Measurements from ENCODE around the gene ZFAND5. TPM values are rescaled to one million over a fixed set of nuclear protein-coding genes. Genes with fewer than 3 reads are reported as not detected.

Gene ZFAND5
- polyA plus RNA-seq, 3 donors, result 199 to 702 (median 237) TPM

- TF ChIP-seq, protein P1, sequence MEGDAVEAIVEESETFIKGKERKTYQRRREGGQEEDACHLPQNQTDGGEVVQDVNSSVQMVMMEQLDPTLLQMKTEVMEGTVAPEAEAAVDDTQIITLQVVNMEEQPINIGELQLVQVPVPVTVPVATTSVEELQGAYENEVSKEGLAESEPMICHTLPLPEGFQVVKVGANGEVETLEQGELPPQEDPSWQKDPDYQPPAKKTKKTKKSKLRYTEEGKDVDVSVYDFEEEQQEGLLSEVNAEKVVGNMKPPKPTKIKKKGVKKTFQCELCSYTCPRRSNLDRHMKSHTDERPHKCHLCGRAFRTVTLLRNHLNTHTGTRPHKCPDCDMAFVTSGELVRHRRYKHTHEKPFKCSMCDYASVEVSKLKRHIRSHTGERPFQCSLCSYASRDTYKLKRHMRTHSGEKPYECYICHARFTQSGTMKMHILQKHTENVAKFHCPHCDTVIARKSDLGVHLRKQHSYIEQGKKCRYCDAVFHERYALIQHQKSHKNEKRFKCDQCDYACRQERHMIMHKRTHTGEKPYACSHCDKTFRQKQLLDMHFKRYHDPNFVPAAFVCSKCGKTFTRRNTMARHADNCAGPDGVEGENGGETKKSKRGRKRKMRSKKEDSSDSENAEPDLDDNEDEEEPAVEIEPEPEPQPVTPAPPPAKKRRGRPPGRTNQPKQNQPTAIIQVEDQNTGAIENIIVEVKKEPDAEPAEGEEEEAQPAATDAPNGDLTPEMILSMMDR (IDR thresholded peaks at IDR 0.05), result no peak
- Mint-ChIP-seq H3K27me3 (ENCODE audit: low read depth in 3 of 3) (no peaks in the 10 kb centered on the region), H3K36me3 (peaks cover 3 to 6% of the 10 kb centered on the region in 2 donors), H3K4me1 (peaks cover 70% of the 10 kb centered on the region), H3K27ac (peak overlapping the region; percentile 97 to 99 (median 97)), H3K4me3 (peak overlapping the region; percentile 73 to 91), H3K9me3 (peaks cover 0 to 1% (median 0%) of the 10 kb centered on the region in 7 donors)
- Histone ChIP-seq H3K36me3 (replicated peaks in 1 of 2; ENCODE audit: control insufficient read depth in 1 of 2, insufficient read depth in 2 of 2, low read length in 2 of 2) (no peaks in the 10 kb centered on the region), H3K27ac (ENCODE audit: low read depth in 1 of 2, low read length in 2 of 2) (peak overlapping the region; percentile 87 to 92), H3K9me3 (replicated peaks in 1 of 2; ENCODE audit: control insufficient read depth in 1 of 2, insufficient read depth in 1 of 2, low read length in 2 of 2) (no peaks in the 10 kb centered on the region), H3K4me1 (ENCODE audit: control insufficient read depth in 1 of 2, insufficient read depth in 2 of 2, low read length in 2 of 2) (peaks cover 60 to 73% of the 10 kb centered on the region in 2 donors), H3K4me3 (replicated peaks in 1 of 3; ENCODE audit: low read depth in 2 of 3, low read length in 3 of 3) (peak overlapping the region; percentile 56 to 99 (median 82)), H3K27me3 (ENCODE audit: control insufficient read depth in 2 of 2, insufficient read depth in 2 of 2, low read length in 2 of 2) (no peaks in the 10 kb centered on the region), H4K20me1 (ENCODE audit: insufficient read depth, low read length) (no peaks in the 10 kb centered on the region), H2AFZ (ENCODE audit: insufficient read depth, low read depth, low read length, poor library complexity, severe bottlenecking) (peak overlapping the region; percentile 16), H3K79me2 (ENCODE audit: insufficient read depth, low read length) (peaks cover 54% of the 10 kb centered on the region), H3K9ac (ENCODE audit: insufficient read depth, low read length, poor library complexity, severe bottlenecking) (peak overlapping the region; percentile 66), H3K4me2 (replicated peaks; ENCODE audit: extremely low read depth, low read length, poor library complexity, severe bottlenecking) (peak overlapping the region; percentile 94)
- DNase-seq, result peak; percentile 98 to 99 (median 99)
- 0% methylated on average over 6 of the region's 8 CpGs for WGBS (ENCODE audit: insufficient coverage)
- intact Hi-C loops (cut with micrococcal nuclease), result loop anchor here (5.0 to 10.0 kb wide), 3 partner anchors 52 to 640 kb away; no protein-coding TSS in a partner anchor
Measured at GRCh38 chr9:72305102-72305546, 59.9 kb downstream of the ZFAND5 start.

- intact Hi-C loops (cut with micrococcal nuclease), result loop anchor here in 1 of 2 donors (10.0 kb wide), 1 partner anchor 640 kb away; no protein-coding TSS in a partner anchor
- Mint-ChIP-seq H3K9me3 (peaks cover 0 to 1% (median 0%) of the 10 kb centered on the region in 7 donors), H3K36me3 (peaks cover 3 to 4% of the 10 kb centered on the region in 2 donors), H3K4me3 (peak overlapping the region; percentile 73 to 91), H3K4me1 (peaks cover 70% of the 10 kb centered on the region), H3K27ac (peak overlapping the region; percentile 97 to 99 (median 97)), H3K27me3 (ENCODE audit: low read depth in 3 of 3) (no peaks in the 10 kb centered on the region)
- peak in 1 of 3 donors; percentile 8 for DNase-seq
- H3K79me2 ChIP-seq (ENCODE audit: insufficient read depth, low read length), result peaks cover 48% of the 10 kb centered on the region
- H3K36me3 ChIP-seq (replicated peaks in 1 of 2; ENCODE audit: control insufficient read depth in 1 of 2, insufficient read depth in 2 of 2, low read length in 2 of 2), result no peaks in the 10 kb centered on the region
- peak overlapping the region; percentile 48 to 82 (median 68) for H3K4me3 ChIP-seq (replicated peaks in 1 of 3; ENCODE audit: low read depth in 2 of 3, low read length in 3 of 3)
- H3K9me3 ChIP-seq (replicated peaks in 1 of 2; ENCODE audit: control insufficient read depth in 1 of 2, insufficient read depth in 1 of 2, low read length in 2 of 2), result no peaks in the 10 kb centered on the region
- no peaks in the 10 kb centered on the region for H3K27me3 ChIP-seq (ENCODE audit: control insufficient read depth in 2 of 2, insufficient read depth in 2 of 2, low read length in 2 of 2)
- peak overlapping the region; percentile 94 for H3K4me2 ChIP-seq (replicated peaks; ENCODE audit: extremely low read depth, low read length, poor library complexity, severe bottlenecking)
- peak overlapping the region; percentile 16 for H2AFZ ChIP-seq (ENCODE audit: insufficient read depth, low read depth, low read length, poor library complexity, severe bottlenecking)
- no peaks in the 10 kb centered on the region for H4K20me1 ChIP-seq (ENCODE audit: insufficient read depth, low read length)
- peaks cover 60 to 77% of the 10 kb centered on the region in 2 donors for H3K4me1 ChIP-seq (ENCODE audit: control insufficient read depth in 1 of 2, insufficient read depth in 2 of 2, low read length in 2 of 2)
- TF ChIP-seq, protein P1 (IDR thresholded peaks at IDR 0.05), result no peak
- 40% methylated on average over 1 of the region's 1 CpG for WGBS (ENCODE audit: insufficient coverage)
- peak overlapping the region; percentile 87 to 92 for H3K27ac ChIP-seq (ENCODE audit: low read depth in 1 of 2, low read length in 2 of 2)
- H3K9ac ChIP-seq (ENCODE audit: insufficient read depth, low read length, poor library complexity, severe bottlenecking), result peak overlapping the region; percentile 39
Measured at GRCh38 chr9:72304538-72304937, 60.5 kb downstream of the ZFAND5 start.

Other genes starting within 250 kb of the ZFAND5 start
- gene GDA, start 215.8 kb downstream of the ZFAND5 start, polyA plus RNA-seq, result not detected
- under 1 TPM; 0.16 to 0.55 (median 0.40) TPM for gene TMC1, start 156.4 kb upstream of the ZFAND5 start, polyA plus RNA-seq

Data from CD14-positive monocyte (primary cell).